GM19452 (cell line): ENCODE results near the gene DLEC1.

Experiments used
- ATAC-seq: cut with Tn5 transposase; IDR thresholded peaks from one replicate; pipeline ENCODE4 v1.9.1; 2021; ENCODE audit not compliant: unreplicated experiment

DLEC1 gene

DNA sequence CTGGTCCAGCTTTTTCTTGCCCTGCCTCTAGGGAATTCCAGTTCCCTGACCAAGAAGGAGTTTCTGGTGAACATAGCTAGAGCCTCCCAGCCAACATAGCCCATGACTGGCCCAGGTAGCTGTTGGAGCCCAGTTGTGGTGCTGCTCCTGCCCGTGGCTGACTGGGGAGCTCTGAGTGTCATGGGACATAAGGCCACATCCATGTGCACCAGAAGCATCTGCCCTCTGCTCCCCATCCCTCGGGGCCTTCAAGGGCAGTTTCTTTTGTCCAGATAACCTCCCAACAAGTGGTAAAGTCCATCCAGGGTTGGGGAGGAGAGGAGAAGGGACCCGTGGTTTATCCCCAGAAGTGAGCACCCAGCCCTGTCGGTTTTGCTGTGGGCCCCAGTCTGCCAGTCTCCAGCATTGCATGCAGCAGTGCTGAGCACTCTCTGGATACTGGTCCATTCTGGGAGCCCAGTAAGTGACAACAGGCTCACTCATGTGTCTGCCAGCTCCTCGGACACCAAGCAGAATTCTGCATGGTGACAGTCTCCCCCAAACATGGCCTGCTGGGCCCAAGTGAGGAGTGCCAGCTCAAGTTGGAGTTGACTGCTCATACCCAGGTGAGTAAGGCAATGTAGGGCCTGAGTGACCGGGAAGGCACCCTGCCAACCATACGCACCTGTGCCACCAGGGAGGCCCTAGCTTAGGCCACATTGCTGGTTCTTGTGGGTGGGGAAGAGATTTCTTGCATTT, 69.1 kb downstream of the DLEC1 start:
- ATAC-seq = no peak

DNA sequence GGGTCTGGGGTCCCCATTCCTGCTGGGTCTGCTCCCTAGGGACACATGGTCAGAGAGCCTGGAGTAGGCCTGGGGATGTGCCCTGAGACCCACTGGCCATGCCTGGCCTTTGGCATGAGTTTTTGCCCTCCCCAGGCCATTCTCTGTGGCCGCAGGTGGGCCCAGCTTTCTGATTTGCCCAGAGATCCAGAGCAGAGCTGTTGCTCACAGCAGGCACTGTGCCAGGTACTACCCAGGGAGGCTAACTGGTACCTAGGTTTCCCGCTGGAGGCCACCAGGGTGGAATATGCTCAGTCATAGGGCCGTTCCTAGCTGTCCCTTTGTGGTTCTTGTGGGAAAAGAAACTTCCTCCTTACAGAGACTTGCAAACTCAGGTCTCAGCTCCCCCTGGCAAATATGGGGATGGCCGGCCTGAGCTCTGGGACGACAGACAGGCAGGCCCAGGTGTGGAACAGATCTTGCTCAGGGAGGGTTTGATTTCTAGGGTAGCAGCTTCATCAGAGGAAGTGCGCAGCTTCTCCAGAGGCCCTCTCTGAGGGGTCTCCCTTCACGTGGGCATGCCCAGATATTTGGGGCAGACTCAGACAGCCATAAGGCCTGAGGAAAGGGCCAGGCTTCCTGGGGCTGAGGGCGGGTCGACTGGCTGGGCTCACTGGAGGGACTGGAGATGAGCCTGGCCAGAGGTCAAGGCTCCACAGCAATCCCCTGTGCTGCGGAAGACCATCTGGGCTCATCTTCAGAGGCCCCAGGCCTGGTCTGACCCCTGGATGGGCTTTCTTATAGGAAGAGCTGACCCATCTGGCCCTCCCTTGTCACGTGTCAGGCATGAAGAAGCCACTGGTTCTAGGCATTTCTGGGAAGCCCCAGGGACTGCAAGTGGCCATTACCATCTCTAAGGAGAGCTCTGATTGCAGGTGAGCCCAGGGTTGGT, 69.9 kb downstream of the DLEC1 start:
- ATAC-seq = no peak

DNA sequence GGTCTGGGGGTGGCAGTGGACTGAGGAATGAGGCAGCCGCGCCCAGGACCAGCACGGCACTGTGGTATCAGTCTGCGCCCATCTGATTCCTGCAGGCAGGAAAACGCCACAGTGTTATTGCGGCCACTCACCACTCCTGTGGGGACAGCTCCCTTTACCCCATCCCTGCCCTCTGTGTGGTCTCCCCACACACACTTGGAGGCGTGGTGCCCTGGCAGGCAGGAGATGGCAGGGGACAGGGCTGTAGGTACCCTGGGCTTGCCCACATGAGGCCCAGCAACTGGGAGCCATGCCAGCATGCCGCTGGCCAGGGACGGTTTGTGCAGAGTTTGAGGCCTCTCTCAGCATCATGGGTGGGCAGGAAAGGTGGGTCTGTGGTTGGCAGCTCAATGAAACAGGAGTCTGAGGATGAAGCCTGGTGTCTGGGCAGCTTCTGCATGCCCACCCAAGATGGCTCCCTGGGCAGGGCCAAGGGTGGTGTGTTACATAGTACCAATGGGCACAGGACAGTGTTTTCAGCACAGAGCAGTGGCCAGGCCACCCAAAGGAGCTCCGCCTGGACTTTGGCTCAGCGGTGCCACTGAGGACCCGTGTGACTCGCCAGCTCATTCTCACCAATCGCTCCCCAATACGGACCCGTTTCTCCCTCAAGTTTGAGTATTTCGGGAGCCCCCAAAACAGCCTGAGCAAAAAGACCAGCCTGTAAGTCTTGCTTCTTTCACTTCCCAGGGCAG, 70.7 kb downstream of the DLEC1 start:
- ATAC-seq = no peak

- ATAC-seq = no peak
Observed at GRCh38 chr3:38110314-38111050, 71.5 kb downstream of the DLEC1 start.

- no peak for ATAC-seq
Observed at GRCh38 chr3:38111201-38111600, 72.2 kb downstream of the DLEC1 start.

DNA sequence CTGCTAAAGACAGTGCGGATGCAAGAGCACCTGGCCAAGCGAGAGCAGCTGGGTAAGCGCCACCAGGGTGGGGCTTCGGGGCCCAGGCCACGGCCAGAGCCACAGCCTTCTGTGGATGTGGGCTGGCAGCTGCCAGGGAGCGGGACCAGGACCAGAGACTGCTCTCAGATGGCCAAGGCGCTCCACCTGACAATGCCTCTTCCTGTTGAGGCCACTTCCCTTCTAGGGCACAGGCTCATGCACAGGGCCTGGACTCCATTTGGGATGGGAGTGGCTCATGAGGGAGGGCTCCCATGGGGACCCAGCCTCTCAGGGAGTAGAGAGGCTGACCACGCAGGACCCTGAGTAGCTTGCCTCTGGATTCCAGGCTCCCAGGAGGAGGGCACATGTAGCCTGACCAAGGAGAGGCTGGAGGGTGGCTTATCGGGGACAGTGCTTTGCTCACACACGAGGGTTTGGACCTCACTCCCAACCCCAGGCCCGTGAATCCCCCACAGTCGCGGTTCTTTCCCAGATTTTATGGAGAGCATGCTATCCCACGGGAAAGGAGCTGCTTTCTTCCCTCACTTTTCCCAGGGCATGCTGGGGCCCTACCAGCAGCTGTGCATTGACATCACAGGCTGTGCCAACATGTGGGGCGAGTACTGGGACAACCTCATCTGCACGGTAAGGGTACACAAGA, 72.8 kb downstream of the DLEC1 start:
- ATAC-seq = no peak

- ATAC-seq = no peak
Observed at GRCh38 chr3:38112378-38112761, 73.4 kb downstream of the DLEC1 start.

- ATAC-seq = no peak
Observed at GRCh38 chr3:38114052-38114874, 75.3 kb downstream of the DLEC1 start.

- no peak for ATAC-seq
Observed at GRCh38 chr3:38114875-38115644, 76.1 kb downstream of the DLEC1 start.

DNA sequence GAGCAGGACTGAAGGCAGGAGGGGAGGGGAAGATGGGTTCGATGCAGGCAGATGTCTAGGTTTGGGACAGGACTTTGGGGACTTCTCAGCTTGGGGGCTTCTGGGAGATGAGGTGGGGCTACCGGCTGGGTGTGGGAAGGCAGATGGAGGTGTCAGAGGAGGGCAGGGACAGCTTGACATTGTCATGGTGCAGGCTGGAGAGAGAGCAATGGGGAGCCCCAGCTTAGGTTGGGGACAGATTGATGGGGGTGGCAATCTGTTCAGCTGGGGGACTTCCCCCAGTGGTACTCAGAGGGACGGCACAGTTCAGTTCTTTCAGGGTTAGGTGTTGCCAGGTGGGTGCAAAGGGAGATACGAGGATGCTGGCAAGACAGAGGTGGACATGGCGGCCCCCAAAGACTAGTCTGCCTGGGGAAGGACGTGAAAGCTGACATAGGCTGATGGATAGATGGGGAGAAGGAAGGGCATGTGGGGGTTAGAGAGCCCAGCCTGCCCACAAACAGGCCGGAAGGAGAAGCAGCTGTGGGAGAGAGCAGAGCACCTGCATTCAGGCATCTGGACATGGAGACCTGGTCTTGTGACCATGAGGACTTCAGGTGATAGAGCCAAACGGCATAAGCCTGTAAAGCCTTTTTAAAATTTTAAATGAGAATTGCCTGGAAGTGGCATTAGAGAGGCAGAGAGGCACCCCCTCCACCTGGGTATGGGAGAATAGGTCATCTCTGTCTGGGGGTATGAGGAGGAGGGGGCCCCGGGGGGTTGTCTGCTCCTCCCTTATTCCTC, 76.8 kb downstream of the DLEC1 start:
- ATAC-seq = no peak

DNA sequence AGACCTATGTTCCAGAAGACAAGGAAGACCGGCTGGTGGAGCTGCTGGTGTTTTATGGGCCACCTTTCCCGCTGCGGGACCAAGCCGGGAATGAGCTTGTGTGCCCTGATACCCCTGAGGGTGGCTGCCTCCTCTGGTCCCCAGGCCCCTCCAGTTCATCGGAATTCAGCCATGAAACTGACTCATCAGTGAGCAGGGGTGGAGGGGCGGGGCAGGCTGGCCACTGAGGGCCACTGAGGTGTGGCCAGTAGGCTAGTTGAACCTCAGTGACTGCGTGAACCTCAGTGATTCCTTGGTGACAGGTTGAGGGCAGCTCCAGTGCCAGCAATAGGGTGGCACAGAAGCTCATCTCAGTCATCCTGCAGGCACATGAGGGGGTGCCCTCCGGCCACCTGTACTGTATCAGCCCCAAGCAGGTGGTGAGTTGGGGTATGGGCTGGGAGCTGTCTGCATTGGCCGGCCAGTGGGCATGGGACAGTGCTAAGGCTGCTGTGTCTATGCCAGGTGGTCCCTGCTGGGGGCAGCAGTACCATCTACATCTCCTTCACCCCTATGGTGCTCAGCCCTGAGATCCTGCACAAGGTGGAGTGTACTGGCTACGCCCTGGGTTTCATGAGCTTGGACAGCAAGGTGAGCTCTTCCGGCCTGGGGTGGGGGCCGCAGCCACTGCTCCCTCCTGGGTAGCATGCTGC, 77.6 kb downstream of the DLEC1 start:
- no peak for ATAC-seq

DNA sequence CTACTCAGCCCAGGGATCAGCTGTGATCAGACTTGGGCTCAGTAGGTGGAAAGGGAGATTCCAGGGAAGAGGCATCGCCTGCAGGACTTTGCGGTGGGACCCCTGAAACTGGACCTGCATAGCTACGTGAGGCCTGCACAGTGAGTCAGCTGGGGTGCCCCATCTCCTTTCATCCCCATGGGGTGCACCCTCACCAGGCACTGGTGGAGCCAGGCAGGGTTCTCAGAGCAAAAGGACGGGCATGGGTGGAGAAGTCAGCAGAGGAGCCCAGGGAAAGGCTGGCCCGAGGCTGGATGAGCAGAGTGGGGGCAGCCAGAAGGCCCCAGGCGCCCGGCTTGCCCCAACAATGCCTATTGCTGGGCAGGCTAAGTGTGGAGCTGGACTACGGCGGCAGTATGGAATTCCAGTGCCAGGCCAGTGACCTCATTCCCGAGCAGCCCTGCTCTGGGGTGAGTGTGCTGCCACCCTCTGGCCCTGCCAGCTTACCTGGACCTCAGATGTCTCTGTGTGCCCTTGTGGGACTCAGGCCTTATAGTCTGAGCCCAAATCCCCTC, 78.2 kb downstream of the DLEC1 start:
- no peak for ATAC-seq

DNA sequence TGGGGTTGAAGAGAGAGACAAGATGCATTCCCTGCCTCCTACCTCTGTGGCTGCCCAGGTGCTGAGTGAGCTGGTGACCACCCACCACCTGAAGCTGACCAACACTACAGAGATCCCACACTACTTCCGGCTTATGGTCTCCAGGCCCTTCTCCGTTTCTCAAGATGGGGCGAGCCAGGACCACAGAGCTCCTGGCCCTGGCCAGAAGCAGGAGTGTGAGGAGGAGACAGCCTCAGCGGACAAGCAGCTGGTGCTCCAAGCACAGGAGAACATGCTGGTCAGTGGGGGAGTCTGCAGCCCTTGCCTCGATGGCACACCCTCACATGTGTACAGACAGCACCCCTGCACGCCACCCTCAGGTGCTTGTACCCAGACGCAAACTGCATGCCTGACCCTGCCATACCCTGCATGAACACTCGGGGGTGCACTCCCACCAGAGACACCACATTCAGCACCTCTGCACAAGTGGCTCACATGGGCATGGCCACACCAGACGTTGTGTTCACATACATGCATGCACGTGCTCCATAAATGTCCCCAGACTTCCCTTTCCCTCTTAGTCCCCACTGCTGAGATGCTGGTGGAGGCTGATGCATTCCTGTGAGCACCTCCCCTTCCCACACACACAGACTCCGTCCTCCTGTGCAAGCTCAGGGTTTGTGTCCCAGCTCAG, 78.9 kb downstream of the DLEC1 start:
- ATAC-seq = peak; percentile 72

DNA sequence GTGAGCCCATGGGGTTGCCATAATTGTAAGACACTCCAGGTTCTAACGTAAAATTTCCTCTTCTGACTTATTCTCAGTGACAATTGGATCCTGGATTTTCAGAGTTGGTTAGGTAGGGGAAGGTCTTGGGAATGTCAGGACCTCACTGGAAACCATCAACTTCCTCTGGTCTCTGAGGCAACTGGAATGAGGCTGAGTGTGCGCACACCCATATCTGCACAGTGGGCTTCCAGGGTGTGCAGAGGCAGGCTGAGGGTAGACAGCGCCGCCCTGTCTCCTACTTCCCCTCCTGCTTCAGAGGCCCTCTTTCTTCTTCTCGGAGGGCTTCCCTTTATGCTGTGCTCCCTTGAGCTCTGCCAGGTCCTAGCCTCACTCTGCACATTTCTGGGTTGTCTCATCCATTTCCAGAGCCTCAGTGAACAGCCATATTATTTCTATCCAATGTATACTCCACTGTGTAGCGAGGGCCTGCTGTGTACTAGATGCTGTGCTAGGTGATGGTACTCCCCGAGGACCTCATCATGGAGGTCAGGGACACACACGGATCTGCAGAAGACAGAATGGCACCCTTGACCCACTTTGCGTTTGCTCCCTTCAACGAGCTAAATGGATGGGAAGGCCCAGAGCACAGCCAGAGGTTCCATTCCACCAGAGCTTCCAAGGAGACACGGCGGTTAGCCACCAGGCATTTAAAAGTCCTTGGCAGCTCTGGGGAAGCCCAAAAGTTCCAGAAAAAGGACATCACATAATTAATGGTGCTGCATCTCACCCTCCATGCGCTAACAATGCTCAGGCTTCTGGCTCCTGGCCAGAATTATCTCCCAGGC, 79.6 kb downstream of the DLEC1 start:
- no peak for ATAC-seq

DNA sequence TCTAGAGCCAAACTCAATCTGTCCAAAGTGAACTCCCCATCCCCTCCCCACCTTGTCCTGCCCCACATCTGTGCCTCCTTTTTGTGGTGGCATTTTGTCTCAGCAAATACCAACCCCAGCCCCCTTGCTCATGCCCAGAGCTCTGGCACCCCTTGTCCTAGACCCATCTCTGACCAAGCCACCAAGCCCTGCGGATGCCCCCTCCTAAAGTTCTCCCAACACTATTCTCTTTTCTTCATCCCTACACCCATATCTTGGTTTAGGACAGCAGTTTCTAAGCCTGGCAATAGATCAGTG, 80.2 kb downstream of the DLEC1 start:
- no peak for ATAC-seq
